Stimulated activated CD8-positive, alpha-beta memory T cell treated with anti-CD3 and anti-CD28 coated beads, Interleukin-4, amount 100 ng/mL, for 48 hours (primary cell): ENCODE data around the gene SH3BGRL3.
A peak's percentile ranks its signal among the peaks of the same experiment; 100 is the strongest.
"Not testable (repeated sequence)": the region's sequence is repeated elsewhere in the genome, so short reads cannot be mapped to it uniquely, and the experiment has no call there.

Experiments used
- DNase-seq: peaks from one replicate; pipeline ENCODE4 v3.0.0-alpha.2; 2020

Gene SH3BGRL3

GRCh38 chr1:26291939-26292338 lies 12.1 kb downstream of the SH3BGRL3 start:
- DNase-seq, result no peak

GRCh38 chr1:26292735-26293134 lies 12.8 kb downstream of the SH3BGRL3 start:
- not testable (repeated sequence) for DNase-seq

DNA sequence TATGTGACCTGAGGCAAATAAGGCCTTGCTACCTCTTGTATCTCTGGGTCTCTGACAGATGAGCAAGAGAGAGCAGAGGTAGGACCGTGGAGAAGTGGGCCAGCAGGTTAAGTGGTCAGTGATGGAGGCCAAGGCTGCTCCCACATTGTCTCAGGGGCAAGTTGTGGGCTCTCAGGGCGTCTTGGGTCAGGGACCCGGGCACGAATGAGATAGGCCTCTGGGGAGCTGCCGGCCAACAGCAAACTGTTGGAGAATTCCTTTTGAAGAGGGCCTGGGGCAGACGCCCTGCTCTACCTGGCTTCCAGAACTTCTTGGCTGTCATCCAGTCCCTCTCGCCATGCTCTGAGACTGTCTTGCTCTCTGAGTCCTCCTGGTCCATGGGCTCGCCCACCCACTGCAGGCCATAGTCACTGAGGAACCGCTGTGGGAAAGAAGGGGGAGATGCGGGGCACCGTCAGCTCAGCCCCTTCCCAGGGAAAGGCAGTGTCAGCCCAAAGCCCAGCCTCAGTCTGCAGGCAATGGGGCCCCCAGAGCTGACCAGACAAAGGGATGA lies 14.1 kb downstream of the SH3BGRL3 start:
- DNase-seq, result no peak

- no peak for DNase-seq
Measured at GRCh38 chr1:26295194-26296138, 15.6 kb downstream of the SH3BGRL3 start.

- DNase-seq, result no peak
Measured at GRCh38 chr1:26296340-26297056, 16.6 kb downstream of the SH3BGRL3 start.

- DNase-seq, result no peak
Measured at GRCh38 chr1:26297057-26297790, 17.3 kb downstream of the SH3BGRL3 start.

DNA sequence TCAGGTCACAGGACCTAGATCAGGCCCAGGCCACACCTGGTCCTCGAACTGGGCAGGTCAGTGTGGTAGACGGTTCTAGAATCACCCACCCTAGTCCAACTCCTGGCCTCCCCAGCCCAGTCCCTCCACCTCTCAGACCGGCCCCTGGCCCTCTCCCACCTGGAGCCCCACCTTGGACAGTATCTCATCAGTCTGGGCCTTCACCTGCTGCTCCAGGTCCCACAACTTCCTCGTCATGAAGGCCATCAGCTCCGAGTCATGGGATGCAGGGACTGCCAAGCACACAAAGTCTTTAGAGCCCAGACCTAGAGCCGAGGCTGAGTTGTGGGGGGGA lies 17.9 kb downstream of the SH3BGRL3 start:
- DNase-seq, result no peak

GRCh38 chr1:26300578-26301275 lies 20.8 kb downstream of the SH3BGRL3 start:
- no peak for DNase-seq

DNA sequence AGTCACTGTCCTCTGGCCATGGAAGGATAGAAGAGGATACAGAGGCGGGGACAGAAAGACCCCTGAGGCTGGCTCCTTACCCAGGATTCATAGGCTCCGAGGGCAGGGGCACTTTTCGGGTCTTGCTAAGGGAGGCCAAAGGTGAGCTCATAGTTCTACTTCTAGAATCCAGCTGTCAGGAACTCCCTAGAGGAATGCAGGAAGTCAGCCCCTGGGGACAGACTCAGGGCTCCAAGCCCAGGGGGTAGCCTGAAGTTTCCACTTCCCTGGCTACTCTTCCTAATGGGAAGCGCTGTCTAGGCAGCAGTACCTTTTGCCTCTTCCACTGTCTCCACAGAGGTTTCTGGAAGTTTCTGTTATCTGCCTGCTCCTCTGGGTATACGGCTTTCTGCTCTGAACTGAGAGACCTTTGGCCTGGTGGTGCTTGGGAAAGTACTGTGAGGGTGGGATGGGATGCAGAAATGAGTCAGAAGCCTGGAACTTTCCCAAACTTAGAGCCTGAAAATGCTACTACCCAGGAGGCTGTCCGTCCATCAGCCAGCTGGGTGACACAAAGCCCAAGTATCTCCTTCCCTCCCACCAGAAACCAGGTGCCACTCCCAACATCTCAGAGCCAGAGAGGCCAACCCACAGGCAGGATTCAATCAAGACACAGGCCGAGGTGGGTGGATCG lies 23.0 kb downstream of the SH3BGRL3 start:
- DNase-seq, result no peak

DNA sequence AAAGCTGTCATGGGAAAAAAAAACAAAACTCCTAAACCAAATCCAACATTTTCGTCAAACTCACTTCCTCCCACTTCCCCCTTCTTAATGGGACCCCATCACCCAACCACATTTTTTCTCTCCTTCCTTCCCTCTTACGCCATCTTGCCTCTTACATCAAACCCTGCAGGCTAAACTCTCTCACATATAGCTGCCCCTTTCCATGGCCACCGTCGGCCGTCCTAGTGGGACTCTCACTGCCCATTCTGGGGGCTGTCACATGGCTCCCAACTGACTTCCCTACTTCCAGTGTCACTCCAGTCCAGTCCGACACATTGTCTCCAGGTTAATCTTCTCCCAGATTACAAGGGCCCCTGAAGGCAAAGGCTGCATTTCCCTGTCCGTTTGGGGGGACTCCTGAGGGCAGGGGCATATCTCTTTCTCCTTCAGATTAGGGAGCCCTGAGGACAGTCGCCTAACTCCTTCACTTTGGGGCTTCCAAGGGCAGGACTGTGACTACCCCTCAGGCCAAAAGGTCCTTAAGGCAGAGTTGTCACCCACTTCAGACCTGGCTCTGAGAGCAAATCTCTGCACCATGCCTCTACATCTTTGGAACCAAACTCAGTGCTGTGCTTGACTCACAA lies 25.9 kb downstream of the SH3BGRL3 start:
- no peak for DNase-seq

DNA sequence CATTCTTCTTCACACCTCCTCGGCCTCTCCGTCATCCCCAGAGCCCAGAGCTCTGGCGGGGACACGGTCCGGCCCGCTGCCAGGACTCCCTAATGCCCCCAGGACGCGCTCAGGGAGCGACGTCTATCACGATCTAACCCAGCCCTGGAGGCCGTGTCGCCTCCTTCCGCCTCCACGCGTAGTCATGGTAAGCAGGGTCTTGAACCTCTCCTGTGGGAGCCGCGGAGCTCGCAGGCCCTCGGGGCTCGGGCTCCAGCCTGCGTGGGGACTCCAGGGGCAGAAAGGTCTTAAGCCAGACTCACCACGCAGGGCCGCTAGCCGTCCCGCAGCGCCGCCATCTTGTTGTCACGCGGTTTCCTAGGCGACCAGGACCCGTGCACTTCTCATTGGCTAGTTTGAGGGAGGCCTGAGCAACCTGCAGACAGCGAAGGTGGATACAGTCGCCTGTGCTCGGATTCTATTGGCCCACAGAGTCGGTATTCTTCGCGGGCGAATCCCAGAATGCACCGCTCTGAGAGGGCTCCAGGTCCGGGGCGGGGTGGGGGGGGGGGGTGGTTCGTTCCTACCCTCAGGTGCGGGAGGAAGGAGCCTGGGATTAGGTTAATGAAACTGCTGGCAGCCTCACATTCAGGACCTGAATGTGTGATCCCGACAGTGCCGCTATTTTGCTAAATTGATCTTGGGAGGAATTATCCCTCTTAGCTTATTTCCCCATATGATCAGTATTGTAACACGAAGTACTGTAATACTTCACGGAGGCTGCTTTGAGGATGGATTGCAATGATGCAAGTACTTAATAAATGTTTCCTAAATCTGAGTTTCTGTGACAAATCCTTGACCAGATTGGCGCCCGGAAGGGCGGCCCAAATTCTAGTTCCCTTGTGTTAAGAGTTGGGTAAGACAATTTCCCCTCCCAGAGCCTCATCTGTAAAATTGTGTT lies 26.7 kb downstream of the SH3BGRL3 start, which contains the start of gene UBXN11:
Gene UBXN11, minus strand, starts transcription at position 347 of the 940 bp plus-strand sequence. CDS start 3,753 bp downstream, outside the sequence.
- DNase-seq, result peak; percentile 94

DNA sequence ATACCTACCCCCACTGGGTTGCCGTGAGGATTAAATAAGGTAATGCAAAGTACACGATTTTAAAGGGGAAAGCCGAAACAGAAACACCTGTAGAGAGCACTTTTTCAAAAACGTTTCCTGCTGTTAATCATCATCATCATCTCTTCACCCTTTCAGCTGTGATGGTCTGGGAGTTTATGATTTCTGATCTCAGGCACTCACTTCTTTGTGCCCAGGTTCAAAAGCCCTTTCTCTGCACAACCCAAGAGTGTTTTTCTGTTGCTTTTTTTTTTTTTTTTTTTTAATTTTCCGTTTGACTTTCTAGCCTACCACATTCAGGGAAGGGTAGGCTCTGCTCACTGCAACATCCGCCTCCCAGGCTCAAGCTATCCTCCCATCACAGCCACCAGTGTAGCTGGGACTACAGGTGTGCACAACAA lies 27.5 kb downstream of the SH3BGRL3 start:
- no peak for DNase-seq

DNA sequence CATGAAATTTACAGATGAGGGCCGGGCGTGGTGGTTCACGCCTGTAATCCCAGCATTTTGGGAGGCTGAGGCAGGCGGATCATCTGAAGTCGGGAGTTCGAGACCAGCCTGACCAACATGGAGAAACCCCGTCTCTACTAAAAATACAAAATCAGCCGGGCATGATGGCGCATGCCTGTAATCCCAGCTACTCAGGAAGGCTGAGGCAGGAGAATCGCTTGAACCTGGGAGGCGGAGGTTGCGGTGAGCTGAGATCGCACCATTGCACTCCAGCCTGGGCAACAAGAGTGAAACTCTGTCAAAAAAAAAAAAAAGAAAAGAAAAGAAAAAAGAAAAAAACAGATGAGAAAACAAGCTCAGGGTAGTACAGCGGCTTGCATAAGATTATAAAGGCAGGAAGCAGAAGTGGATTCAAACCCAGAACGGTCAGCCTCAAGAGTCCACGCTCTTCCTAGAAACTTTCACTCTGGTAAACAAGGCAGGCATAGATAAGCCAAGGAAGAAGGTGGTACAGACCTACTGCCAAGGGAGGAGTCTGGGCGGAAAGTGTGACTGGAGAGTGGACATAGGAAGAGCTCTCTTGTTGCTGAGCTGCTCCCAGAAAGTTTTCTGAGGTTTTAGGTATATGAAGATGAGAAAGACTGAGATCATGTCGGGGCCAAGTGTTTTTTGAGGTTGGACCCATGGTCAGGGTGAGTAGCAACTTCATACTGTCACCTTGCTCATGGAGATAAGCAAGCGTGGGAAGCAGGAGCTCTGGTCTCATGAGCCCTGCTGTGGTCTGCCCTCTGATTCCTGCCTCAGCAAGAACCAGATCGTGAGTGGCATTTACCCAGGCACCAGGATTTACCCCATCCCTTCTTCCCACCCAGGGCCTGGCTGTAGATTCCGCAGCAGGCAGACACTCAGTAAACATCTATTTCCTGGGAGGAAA lies 28.3 kb downstream of the SH3BGRL3 start:
- DNase-seq, result peak; percentile 59

- DNase-seq, result no peak
Measured at GRCh38 chr1:26314501-26314900, 34.6 kb downstream of the SH3BGRL3 start.

- DNase-seq, result no peak
Measured at GRCh38 chr1:26315874-26316850, 36.3 kb downstream of the SH3BGRL3 start.

- DNase-seq, result no peak
Measured at GRCh38 chr1:26317146-26317545, 37.3 kb downstream of the SH3BGRL3 start.

GRCh38 chr1:26317612-26318337 lies 37.9 kb downstream of the SH3BGRL3 start, which contains the start of gene CD52:
Gene CD52, plus strand, starts transcription at chr1:26317958. Its CDS starts 60 bp downstream, at chr1:26318018.
- DNase-seq, result peak; percentile 76
